GM23338 (cell line): ENCODE results near the gene KDM4B. TPM values are rescaled to one million over a fixed set of nuclear protein-coding genes. Genes with fewer than 3 reads are reported as not detected.

Experiments
- ATAC-seq: fragments of 200-7000 bp; cut with Tn5 transposase; 3 replicates; pipeline ENCODE4 v1.9.1; 2020
- DNase-seq: peaks from one replicate; pipeline ENCODE4 v3.0.0-alpha.2; 2015; ENCODE audit warnings: low spot score
- H2AFZ ChIP-seq: fragments of 200-600 bp; sonication (generic); 2 replicates; pipeline ENCODE4 v1.8.0; 2016; ENCODE audit warnings: antibody characterized with exemption, mild to moderate bottlenecking, moderate library complexity
- H3F3A ChIP-seq: fragments of 200-600 bp; sonication (generic); replicated peaks from 2 replicates; pipeline ENCODE4 v1.8.0; 2017; ENCODE audit warnings: antibody characterized with exemption, mixed run types, low read depth
- H3K27ac ChIP-seq: fragments of 200-600 bp; sonication (generic); 2 replicates; pipeline ENCODE4 v1.6.1; 2016; ENCODE audit warnings: low read depth
- H3K27me3 ChIP-seq: fragments of 200-600 bp; sonication (generic); 2 replicates; pipeline ENCODE4 v1.8.0; 2016; ENCODE audit warnings: mild to moderate bottlenecking, mixed run types, moderate library complexity; ENCODE audit not compliant: insufficient read depth
- H3K36me3 ChIP-seq: fragments of 200-600 bp; sonication (generic); 2 replicates; pipeline ENCODE4 v1.8.0; 2016; ENCODE audit warnings: mild to moderate bottlenecking; ENCODE audit not compliant: insufficient read depth
- H3K4me1 ChIP-seq: fragments of 200-600 bp; sonication (generic); 2 replicates; pipeline ENCODE4 v1.8.0; 2016; ENCODE audit warnings: mild to moderate bottlenecking, moderate library complexity; ENCODE audit not compliant: insufficient read depth
- H3K4me2 ChIP-seq: fragments of 200-600 bp; sonication (generic); 2 replicates; pipeline ENCODE4 v1.7.1; 2017; ENCODE audit warnings: mixed run types
- H3K4me3 ChIP-seq: fragments of 200-600 bp; sonication (generic); 2 replicates; pipeline ENCODE4 v1.6.1; 2016; ENCODE audit warnings: mixed run types
- H3K79me2 ChIP-seq: fragments of 200-600 bp; sonication (generic); replicated peaks from 2 replicates; pipeline ENCODE4 v1.8.0; 2017; ENCODE audit warnings: mild to moderate bottlenecking; ENCODE audit not compliant: insufficient read depth
- H3K9me2 ChIP-seq: fragments of 200-600 bp; sonication (generic); 2 replicates; pipeline ENCODE4 v1.8.0; 2017; ENCODE audit not compliant: insufficient read depth
- H4K20me1 ChIP-seq: fragments of 200-600 bp; sonication (generic); replicated peaks from 2 replicates; pipeline ENCODE4 v1.8.0; 2017; ENCODE audit warnings: mild to moderate bottlenecking; ENCODE audit not compliant: insufficient read depth
- H3K27ac Mint-ChIP-seq: 2 replicates; pipeline ENCODE4 v1.8.0; 2020; ENCODE audit warnings: inconsistent platforms, mild to moderate bottlenecking, moderate library complexity, mixed read lengths
- H3K27me3 Mint-ChIP-seq: 3 replicates; pipeline ENCODE4 v1.8.0; 2022; ENCODE audit warnings: low read depth, mild to moderate bottlenecking, moderate library complexity, mixed read lengths, inconsistent platforms; ENCODE audit not compliant: insufficient read depth, poor library complexity
- H3K36me3 Mint-ChIP-seq: 3 replicates; pipeline ENCODE4 v1.8.0; 2021; ENCODE audit warnings: low read depth, mild to moderate bottlenecking, inconsistent platforms, moderate library complexity, mixed read lengths
- H3K4me1 Mint-ChIP-seq: 3 replicates; pipeline ENCODE4 v1.8.0; 2020; ENCODE audit warnings: mild to moderate bottlenecking, inconsistent platforms, mixed read lengths
- H3K4me3 Mint-ChIP-seq: 3 replicates; pipeline ENCODE4 v1.8.0; 2021; ENCODE audit warnings: moderate library complexity, mild to moderate bottlenecking, inconsistent platforms, mixed read lengths
- H3K9me3 Mint-ChIP-seq: 3 replicates; pipeline ENCODE4 v1.8.0; 2020; ENCODE audit warnings: moderate library complexity, mild to moderate bottlenecking, inconsistent platforms, mixed read lengths
- CREB1 ChIP-seq: fragments of 250-450 bp; sonication (Bioruptor Pico); IDR thresholded peaks from 2 replicates; pipeline ENCODE4 v1.5.0; 2020; ENCODE audit warnings: low read depth, mild to moderate bottlenecking, moderate library complexity
- EZH2 ChIP-seq: fragments of 200-600 bp; sonication (generic); IDR thresholded peaks from one replicate; pipeline ENCODE4 v1.8.0; 2017; ENCODE audit warnings: antibody characterized with exemption, mild to moderate bottlenecking, low read depth; ENCODE audit not compliant: unreplicated experiment
- EZH2phosphoT487 ChIP-seq: fragments of 200-600 bp; sonication (generic); IDR thresholded peaks from one replicate; pipeline ENCODE4 v1.8.1; 2018; ENCODE audit warnings: antibody characterized with exemption; ENCODE audit not compliant: unreplicated experiment
- JUNB ChIP-seq: IDR thresholded peaks from one replicate; pipeline ENCODE4 v1.6.1; 2016; ENCODE audit warnings: antibody characterized with exemption; ENCODE audit not compliant: unreplicated experiment
- POLR2AphosphoS5 ChIP-seq: IDR thresholded peaks from 2 replicates; pipeline ENCODE4 v1.6.1; 2016; ENCODE audit warnings: antibody characterized with exemption, low read depth
- REST ChIP-seq: IDR thresholded peaks from one replicate; pipeline ENCODE4 v1.6.1; 2018; ENCODE audit warnings: antibody characterized with exemption; ENCODE audit not compliant: unreplicated experiment
- STAT1 ChIP-seq: IDR thresholded peaks from one replicate; pipeline ENCODE4 v1.6.1; 2016; ENCODE audit warnings: antibody characterized with exemption; ENCODE audit not compliant: unreplicated experiment
- ZNF114 ChIP-seq: fragments of 250-450 bp; sonication (Bioruptor Pico); IDR thresholded peaks from 2 replicates; pipeline ENCODE4 v1.5.0; 2020; ENCODE audit warnings: mild to moderate bottlenecking, moderate library complexity
- ZNF331 ChIP-seq: fragments of 250-450 bp; sonication (Bioruptor Pico); IDR thresholded peaks from 2 replicates; pipeline ENCODE4 v1.5.0; 2020; ENCODE audit warnings: low read depth, mild to moderate bottlenecking, moderate library complexity
- polyA plus RNA-seq: library from polyadenylated mRNA; unstranded; fragments of >200 nt; fragmentation: Nextera tagmentation; extraction: Ambion mirVana; gene quantifications from 2 replicates; pipeline ENCODE4 v1.2.1, GENCODE V29; 2016
- total RNA-seq: library from RNA; depleted of rRNA; stranded (reverse); fragments of >200 nt; shearing (Covaris generic); gene quantifications from 2 replicates; pipeline ENCODE4 v1.2.3, GENCODE V29; 2014
- TF ChIP-seq, protein P1 (sequence below): IDR thresholded peaks from 2 replicates; pipeline ENCODE4 v1.6.1; 2016; ENCODE audit warnings: antibody characterized with exemption

KDM4B gene
- total and polyA plus RNA-seq, 2 experiments from 2014 or later = 9.1 to 27.6 TPM

GRCh38 chr19:5093297-5093928 is 124.5 kb downstream of the KDM4B start:
- no peaks in the 10 kb centered on the region for H3F3A ChIP-seq
- peaks cover 23% of the 10 kb centered on the region for H3K36me3 Mint-ChIP-seq
- no peaks in the 10 kb centered on the region; the same call in 2 of the 3 replicates for H3K9me3 Mint-ChIP-seq
- ATAC-seq = peak; percentile 9; the same call in 1 of the 3 replicates
- H3K4me3 ChIP-seq = no peak overlapping the region
- H3K27ac Mint-ChIP-seq = no peak overlapping the region
- H3K9me2 ChIP-seq = no peaks in the 10 kb centered on the region
- no peak overlapping the region for H2AFZ ChIP-seq
- no peaks in the 10 kb centered on the region for H4K20me1 ChIP-seq
- peaks cover 3% of the 10 kb centered on the region; the same call in 1 of the 2 replicates for H3K36me3 ChIP-seq
- H3K27me3 Mint-ChIP-seq = peaks cover 10% of the 10 kb centered on the region
- H3K27me3 ChIP-seq = no peaks in the 10 kb centered on the region
- no peak overlapping the region for H3K4me2 ChIP-seq
- no peak for TF ChIP-seq ZNF114 (CRISPR knock-in tag)
- peaks cover 10% of the 10 kb centered on the region for H3K4me1 Mint-ChIP-seq
- no peak for DNase-seq
- H3K79me2 ChIP-seq = no peaks in the 10 kb centered on the region
- peak overlapping the region; percentile 39 for H3K27ac ChIP-seq
- no peak overlapping the region for H3K4me3 Mint-ChIP-seq
- H3K4me1 ChIP-seq = no peaks in the 10 kb centered on the region

DNA sequence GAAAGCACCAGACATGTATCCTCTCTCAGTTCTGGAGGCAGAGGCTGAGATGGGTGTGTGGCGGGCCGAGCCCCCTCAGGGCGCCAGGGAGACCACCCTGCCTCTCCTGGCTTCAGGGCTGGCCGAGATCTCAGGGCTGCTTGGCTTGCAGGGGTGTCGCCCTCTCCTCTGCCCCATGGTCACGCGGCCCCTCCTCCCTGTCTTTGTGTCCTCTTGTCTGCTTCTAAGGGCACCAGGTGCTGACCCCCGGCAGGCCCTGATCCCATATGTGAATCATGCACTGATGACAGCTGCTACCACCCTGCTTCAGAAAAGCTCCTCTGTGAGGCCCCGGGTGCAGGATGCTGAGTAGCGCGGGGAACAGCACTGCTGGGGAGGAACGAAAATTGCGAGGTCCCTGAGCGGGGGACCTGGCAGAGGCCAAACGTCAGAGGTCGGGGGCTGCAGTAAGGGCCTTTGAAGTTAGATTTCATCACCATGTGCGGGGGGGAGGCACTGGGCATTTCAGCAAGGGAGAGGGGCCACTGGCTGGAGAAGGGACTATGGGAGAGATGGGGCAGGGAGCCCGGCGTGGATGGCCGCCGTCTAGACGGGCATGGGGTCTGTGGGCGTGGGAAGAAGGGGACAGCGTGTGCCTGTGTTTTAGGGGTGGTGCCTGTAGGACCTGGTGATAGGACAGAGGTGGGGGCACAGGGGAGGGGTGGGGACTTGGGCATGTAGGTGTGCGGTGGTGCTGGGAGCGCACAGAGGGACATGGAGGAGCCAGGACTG is 125.2 kb downstream of the KDM4B start:
- Histone ChIP-seq H3K4me1 (no peaks in the 10 kb centered on the region), H3F3A (no peaks in the 10 kb centered on the region), H4K20me1 (no peaks in the 10 kb centered on the region), H3K9me2 (no peaks in the 10 kb centered on the region), H3K27ac (no peak overlapping the region), H3K36me3 (peaks cover 8% of the 10 kb centered on the region; the same call in 1 of the 2 replicates), H3K27me3 (no peaks in the 10 kb centered on the region), H3K4me3 (no peak overlapping the region), H3K79me2 (no peaks in the 10 kb centered on the region), H2AFZ (no peak overlapping the region), H3K4me2 (no peak overlapping the region)
- Mint-ChIP-seq H3K4me1 (peaks cover 10% of the 10 kb centered on the region), H3K36me3 (peaks cover 28% of the 10 kb centered on the region), H3K27me3 (peaks cover 14% of the 10 kb centered on the region), H3K4me3 (no peak overlapping the region), H3K27ac (peak overlapping the region; percentile 23; the same call in 1 of the 2 replicates), H3K9me3 (peaks cover 7% of the 10 kb centered on the region)
- ATAC-seq (no peak), DNase-seq (no peak)
- TF ChIP-seq JUNB (no peak), STAT1 (no peak), POLR2AphosphoS5 (no peak), REST (no peak), ZNF114 (CRISPR knock-in tag) (no peak), EZH2 (no peak), ZNF331 (CRISPR knock-in tag) (no peak), EZH2phosphoT487 (no peak), CREB1 (CRISPR knock-in tag) (no peak)
- TF ChIP-seq, protein P1, sequence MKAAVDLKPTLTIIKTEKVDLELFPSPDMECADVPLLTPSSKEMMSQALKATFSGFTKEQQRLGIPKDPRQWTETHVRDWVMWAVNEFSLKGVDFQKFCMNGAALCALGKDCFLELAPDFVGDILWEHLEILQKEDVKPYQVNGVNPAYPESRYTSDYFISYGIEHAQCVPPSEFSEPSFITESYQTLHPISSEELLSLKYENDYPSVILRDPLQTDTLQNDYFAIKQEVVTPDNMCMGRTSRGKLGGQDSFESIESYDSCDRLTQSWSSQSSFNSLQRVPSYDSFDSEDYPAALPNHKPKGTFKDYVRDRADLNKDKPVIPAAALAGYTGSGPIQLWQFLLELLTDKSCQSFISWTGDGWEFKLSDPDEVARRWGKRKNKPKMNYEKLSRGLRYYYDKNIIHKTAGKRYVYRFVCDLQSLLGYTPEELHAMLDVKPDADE = no peak
